Mucosa of rectum (tissue), 2 donors: ENCODE data around the gene MACROD2.

Experiments used
- H3K27ac ChIP-seq, 2 donors: one replicate each; pipeline ENCODE4 v1.7.0; 2013; ENCODE audit warnings: inconsistent platforms in 2 of 2, low read depth in 2 of 2, low read length in 2 of 2
- H3K27me3 ChIP-seq, 2 donors: one replicate each; pipeline ENCODE4 v1.7.0; 2013; ENCODE audit warnings: low read length in 2 of 2; ENCODE audit not compliant: control insufficient read depth in 2 of 2, insufficient read depth in 2 of 2
- H3K36me3 ChIP-seq, 2 donors: one replicate each; pipeline ENCODE4 v1.7.0; 2013; ENCODE audit warnings: low read length in 2 of 2; ENCODE audit not compliant: control insufficient read depth in 2 of 2, insufficient read depth in 2 of 2
- H3K4me1 ChIP-seq, 2 donors: one replicate each; pipeline ENCODE4 v1.7.0; 2013; ENCODE audit warnings: low read length in 2 of 2, mild to moderate bottlenecking in 1 of 2; ENCODE audit not compliant: control insufficient read depth in 2 of 2, insufficient read depth in 2 of 2
- H3K4me3 ChIP-seq, 2 donors: one replicate each; pipeline ENCODE4 v1.7.0; 2013; ENCODE audit warnings: low read length in 2 of 2
- H3K9ac ChIP-seq, 2 donors: one replicate each; pipeline ENCODE4 v1.7.0; 2013; ENCODE audit warnings: low read length in 2 of 2, low read depth in 1 of 2, mild to moderate bottlenecking in 1 of 2
- H3K9me3 ChIP-seq, 2 donors: one replicate each; pipeline ENCODE4 v1.7.0; 2013; ENCODE audit warnings: low read length in 2 of 2; ENCODE audit not compliant: control insufficient read depth in 2 of 2
- donor health status: healthy.
- donor health status: Normal muscosa, but diverticular disease.

Gene MACROD2

DNA sequence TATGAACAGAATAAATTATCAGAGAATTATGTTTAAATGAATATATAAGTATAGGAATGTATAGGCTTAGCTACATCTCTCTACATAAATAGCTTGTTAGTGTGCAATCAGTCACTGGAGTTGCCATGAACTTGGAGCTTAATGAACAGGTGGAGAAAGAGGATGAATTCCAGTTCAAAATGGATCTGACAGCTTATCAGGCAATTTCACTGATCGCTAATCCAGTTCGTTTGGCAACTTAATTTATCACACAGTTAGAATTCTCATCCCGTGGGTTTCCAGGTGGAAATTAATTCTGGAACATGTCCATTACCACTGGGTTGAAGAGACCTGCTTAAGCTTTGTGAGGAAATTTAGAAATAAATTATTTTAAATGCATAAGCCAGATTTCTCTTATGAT, 118.1 kb downstream of the MACROD2 start:
- no peak overlapping the region for H3K4me3 ChIP-seq
- H3K4me1 ChIP-seq = no peaks in the 10 kb centered on the region
- H3K9ac ChIP-seq = no peak overlapping the region
- H3K9me3 ChIP-seq = no peaks in the 10 kb centered on the region
- no peak overlapping the region for H3K27ac ChIP-seq
- H3K36me3 ChIP-seq = no peaks in the 10 kb centered on the region
- no peaks in the 10 kb centered on the region for H3K27me3 ChIP-seq

DNA sequence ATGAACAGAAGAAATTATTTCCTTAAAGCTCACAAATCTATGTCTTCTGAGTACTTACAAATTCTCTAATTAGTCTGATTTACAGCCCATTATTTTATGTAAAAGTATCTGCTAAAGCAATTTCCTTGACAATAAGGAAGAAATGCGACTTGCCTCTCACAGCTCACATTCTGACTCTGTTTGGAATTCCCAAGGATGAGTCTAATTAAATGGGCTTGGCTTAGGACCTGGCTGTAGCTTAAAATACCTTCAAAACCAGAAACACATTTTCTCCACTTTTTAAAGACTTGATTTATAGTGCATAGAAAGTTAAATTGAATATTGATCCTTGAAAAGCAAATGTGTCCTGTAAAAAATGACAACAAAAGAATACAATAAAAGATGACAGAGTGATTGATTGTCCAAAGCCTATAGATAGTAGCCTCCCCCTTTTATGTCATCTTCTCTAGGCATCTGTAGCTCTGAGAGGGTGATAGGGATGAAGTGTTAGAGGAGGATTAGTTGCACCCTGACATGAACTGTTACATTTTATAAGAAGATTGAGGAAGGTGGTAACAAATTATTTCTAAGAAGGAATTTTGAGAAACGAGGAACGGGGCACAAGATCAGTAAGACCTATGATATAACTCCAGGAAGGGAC, 118.9 kb downstream of the MACROD2 start:
- Histone ChIP-seq H3K9me3 (no peaks in the 10 kb centered on the region), H3K4me3 (no peak overlapping the region), H3K9ac (no peak overlapping the region), H3K27ac (no peak overlapping the region), H3K27me3 (no peaks in the 10 kb centered on the region), H3K36me3 (no peaks in the 10 kb centered on the region), H3K4me1 (no peaks in the 10 kb centered on the region)

DNA sequence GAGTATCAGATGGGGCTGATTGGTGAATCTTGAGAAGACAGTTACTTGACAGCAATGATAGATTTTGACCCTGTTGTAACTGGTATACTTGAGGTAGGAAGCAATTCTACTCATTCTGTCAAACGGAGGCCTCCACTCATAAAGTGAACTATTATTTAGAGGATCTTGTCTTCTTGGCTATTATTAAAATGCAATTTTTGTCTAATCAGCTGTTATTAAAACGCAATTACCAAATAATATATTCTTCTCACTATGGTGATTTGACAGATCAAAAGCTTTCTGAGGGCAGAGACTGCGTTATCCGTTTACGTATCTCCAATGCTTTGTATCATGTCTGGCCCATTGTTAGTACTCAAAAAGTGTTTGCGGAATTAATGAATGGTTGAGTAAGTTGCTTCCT, 120.7 kb downstream of the MACROD2 start:
- Histone ChIP-seq H3K27me3 (no peaks in the 10 kb centered on the region), H3K4me3 (no peak overlapping the region), H3K27ac (no peak overlapping the region), H3K4me1 (no peaks in the 10 kb centered on the region), H3K36me3 (no peaks in the 10 kb centered on the region), H3K9me3 (no peaks in the 10 kb centered on the region), H3K9ac (no peak overlapping the region)

DNA sequence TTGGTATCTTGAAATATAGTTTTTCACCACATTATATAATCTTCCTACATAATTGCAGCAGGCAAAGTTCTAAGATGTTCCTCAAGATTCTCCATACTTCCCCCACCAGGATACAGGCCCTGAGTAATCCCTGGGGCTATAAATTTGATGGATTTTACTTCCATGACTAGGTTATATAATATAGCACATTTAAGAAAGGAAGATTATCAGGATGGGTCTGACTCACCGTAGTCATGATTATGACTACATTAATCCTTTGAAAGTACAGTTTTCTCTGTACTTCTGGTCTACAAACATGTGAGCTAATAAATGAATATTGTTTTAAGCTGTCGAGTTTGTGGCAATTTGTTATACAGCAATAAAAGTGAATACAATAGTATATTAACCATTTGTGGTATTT, 122.5 kb downstream of the MACROD2 start:
- Histone ChIP-seq H3K9ac (no peak overlapping the region), H3K4me3 (no peak overlapping the region), H3K4me1 (no peaks in the 10 kb centered on the region), H3K9me3 (no peaks in the 10 kb centered on the region), H3K27me3 (no peaks in the 10 kb centered on the region), H3K36me3 (no peaks in the 10 kb centered on the region), H3K27ac (no peak overlapping the region)

DNA sequence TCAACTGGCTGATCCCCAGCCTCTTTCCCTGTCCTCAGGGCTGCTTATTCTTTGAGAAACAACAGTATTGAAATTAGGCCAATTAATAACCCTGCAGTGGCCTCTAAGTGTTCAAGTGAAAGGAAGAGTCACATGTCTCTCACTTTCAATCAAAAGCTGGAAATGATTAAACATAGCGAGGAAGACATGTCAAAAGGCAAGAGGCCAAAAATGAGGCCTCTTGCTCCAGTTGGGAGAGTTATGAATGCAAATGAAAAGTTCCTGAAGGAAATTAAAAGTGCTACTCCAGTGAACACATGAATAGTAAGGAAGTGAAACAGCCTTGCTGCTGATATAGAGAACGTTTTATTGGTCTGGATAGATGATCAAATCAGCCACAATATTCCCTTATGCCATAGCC, 131.5 kb downstream of the MACROD2 start:
- no peak overlapping the region for H3K27ac ChIP-seq
- H3K27me3 ChIP-seq = no peaks in the 10 kb centered on the region
- no peaks in the 10 kb centered on the region for H3K36me3 ChIP-seq
- H3K4me3 ChIP-seq = no peak overlapping the region
- no peak overlapping the region for H3K9ac ChIP-seq
- no peaks in the 10 kb centered on the region for H3K9me3 ChIP-seq
- H3K4me1 ChIP-seq = no peaks in the 10 kb centered on the region

DNA sequence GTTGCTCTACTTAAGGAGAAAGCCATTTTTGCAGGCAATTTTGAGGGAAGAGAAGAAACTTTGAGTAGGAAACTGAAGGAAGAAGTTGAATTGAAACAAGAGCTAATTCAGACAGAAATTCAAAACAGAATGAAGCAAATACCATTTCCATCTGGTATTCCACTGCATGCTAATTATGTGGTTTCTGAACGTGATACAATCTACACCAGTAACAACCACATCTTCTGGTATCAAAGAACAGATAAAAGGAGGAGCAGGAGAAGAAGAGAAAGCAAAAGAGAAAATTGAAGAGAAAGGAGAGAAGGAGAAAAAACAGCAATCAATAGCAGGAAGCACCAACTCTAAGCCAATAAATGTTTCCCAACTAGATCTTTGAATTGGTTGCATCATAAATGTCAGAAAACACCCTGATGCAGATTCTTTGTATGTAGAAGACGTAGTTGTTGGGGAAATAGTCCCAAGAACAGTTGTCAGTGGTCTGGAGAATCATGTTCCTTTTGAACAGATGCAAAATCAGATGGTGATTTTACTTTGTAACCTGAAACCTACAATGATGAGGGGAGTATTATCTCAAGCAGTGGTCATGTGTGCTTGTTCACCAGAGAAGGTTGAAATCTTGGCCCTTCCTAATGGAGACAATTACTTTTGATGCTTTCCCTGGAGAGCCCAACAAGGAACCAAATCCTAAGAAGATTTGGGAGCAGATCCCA, 132.4 kb downstream of the MACROD2 start:
- Histone ChIP-seq H3K9ac (no peak overlapping the region), H3K4me3 (no peak overlapping the region), H3K36me3 (no peaks in the 10 kb centered on the region), H3K4me1 (no peaks in the 10 kb centered on the region), H3K27me3 (no peaks in the 10 kb centered on the region), H3K27ac (no peak overlapping the region), H3K9me3 (no peaks in the 10 kb centered on the region)

DNA sequence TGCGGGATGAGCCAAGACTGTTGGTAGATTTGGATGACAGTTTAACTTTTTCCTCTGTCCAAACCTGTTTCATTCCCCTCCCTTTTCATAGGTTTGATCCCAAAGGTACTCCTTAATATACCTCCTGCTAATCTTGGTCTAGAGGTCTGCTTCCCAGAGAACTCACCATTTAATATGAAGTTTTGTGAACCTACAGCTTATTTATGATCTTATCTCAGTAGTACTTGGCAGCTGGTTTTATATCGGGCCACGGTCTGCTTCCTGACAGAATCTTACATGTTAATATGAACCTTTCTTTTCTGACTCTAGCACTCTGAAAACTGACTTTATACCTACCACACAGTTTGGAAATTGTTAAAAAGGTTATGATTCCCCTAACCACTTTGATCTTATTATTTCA, 138.7 kb downstream of the MACROD2 start:
- Histone ChIP-seq H3K9me3 (no peaks in the 10 kb centered on the region), H3K36me3 (no peaks in the 10 kb centered on the region), H3K4me1 (no peaks in the 10 kb centered on the region), H3K4me3 (no peak overlapping the region), H3K27ac (no peak overlapping the region), H3K9ac (no peak overlapping the region), H3K27me3 (no peaks in the 10 kb centered on the region)

DNA sequence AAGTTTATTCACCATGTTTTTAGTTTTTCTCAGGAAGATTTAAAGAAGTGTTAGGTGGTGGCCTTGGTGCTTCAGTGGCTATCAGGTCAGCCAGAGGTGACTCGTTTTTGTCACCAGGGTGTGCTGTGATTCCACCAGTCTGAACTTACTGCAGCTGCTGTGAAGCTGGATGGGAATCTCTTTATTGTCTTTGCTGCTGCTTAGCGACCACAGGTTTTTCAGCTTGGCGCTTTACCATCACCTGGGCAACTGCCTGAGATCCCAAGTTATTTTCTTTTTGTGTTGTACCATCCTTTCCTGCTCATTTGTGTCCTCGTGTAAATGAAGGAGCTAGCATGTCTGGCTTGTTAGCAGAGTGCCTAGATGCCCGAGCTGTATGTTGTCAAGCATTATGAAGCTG, 146.9 kb downstream of the MACROD2 start:
- no peaks in the 10 kb centered on the region for H3K36me3 ChIP-seq
- no peaks in the 10 kb centered on the region for H3K9me3 ChIP-seq
- no peak overlapping the region for H3K9ac ChIP-seq
- H3K27me3 ChIP-seq = no peaks in the 10 kb centered on the region
- H3K4me3 ChIP-seq = no peak overlapping the region
- no peak overlapping the region for H3K27ac ChIP-seq
- no peaks in the 10 kb centered on the region for H3K4me1 ChIP-seq

DNA sequence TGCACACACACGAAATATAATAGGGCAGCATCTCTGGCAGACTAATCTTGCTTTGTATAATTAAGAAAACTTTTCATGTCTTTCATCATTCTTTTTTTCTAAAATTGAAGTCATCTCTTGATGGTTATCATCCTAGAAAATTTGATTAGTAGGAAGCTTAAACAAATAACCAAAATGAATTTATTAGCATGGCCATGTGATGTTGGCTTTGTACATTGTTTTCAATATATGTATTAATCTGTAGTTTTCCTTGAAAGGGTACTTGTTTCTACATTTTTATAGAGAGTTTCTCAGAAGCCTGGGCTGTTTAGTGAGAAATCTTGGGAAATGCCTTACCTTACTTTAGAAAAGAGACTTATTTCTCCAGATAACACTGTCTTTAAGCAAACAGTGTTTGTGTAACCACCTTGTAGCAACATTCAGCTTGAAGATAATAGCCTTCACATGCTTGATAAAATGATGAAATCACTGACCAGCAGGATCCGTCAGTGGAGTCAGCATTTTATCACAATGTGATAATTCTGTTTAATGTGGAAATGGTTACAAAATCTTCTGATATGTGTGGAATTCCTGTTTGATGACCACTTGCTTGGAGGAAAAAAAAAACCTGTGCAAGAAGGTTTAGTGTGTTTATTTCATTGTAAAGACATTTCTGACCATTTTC, 147.8 kb downstream of the MACROD2 start:
- Histone ChIP-seq H3K27ac (no peak overlapping the region), H3K9me3 (no peaks in the 10 kb centered on the region), H3K27me3 (no peaks in the 10 kb centered on the region), H3K9ac (no peak overlapping the region), H3K36me3 (no peaks in the 10 kb centered on the region), H3K4me1 (no peaks in the 10 kb centered on the region), H3K4me3 (no peak overlapping the region)

DNA sequence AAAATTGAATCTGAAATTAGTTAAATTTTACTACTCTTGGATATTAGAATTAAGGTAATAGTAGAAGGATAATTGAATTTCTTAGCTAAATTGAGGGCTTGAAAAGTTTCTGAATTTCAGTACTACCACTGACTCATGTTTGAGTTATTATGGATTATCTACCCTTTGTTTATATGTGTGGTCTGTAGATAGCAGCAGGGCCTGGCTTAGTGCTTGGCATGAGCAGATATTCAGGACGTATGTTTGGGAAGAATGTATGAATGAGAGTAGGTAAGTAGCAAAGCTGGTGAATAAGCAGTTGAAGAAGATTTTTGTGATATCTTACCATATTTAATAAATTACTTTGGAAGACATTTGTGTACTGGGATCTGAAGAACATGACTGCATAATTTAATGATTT, 152.7 kb downstream of the MACROD2 start:
- H3K9me3 ChIP-seq = no peaks in the 10 kb centered on the region
- H3K36me3 ChIP-seq = no peaks in the 10 kb centered on the region

More for the DNA sequence above, 152.7 kb downstream of the MACROD2 start:
- no peak overlapping the region for H3K27ac ChIP-seq
- no peak overlapping the region for H3K4me3 ChIP-seq
- H3K4me1 ChIP-seq = no peaks in the 10 kb centered on the region
- H3K9ac ChIP-seq = no peak overlapping the region
- no peaks in the 10 kb centered on the region for H3K27me3 ChIP-seq
